Peyer's patch (tissue), 4 donors: ENCODE results near the gene MATK. TPM values are rescaled to one million over a fixed set of nuclear protein-coding genes. Genes with fewer than 3 reads are reported as not detected.
"Not testable (repeated sequence)": the region's sequence is repeated elsewhere in the genome, so short reads cannot be mapped to it uniquely, and the experiment has no call there.

ENCODE experiments used
- DNase-seq, 3 donors: peaks; one replicate each; pipeline ENCODE4 v3.0.0-alpha.2; 2017 to 2019
- H3K27ac ChIP-seq, 4 donors: fragments of 200-600 bp; sonication (generic); one replicate each; pipeline ENCODE4 v1.5.1; 2016 to 2019
- H3K27me3 ChIP-seq, 2 donors: fragments of 200-600 bp; sonication (generic); one replicate each; pipeline ENCODE4 v1.5.1; 2019
- H3K36me3 ChIP-seq, 3 donors: fragments of 200-600 bp; sonication (generic); one replicate each; pipeline ENCODE4 v1.5.1; 2016 to 2019
- H3K4me1 ChIP-seq, 4 donors: fragments of 200-600 bp; sonication (generic); one replicate each; pipeline ENCODE4 v1.5.1; 2016 to 2019
- H3K4me3 ChIP-seq, 4 donors: fragments of 200-600 bp; sonication (generic); 1 replicate in 3 of 4; 2 replicates in 1 of 4; pipeline ENCODE4 v1.5.1; 2016 to 2019; ENCODE audit warnings: mild to moderate bottlenecking in 1 of 4
- H3K9me3 ChIP-seq, 4 donors: fragments of 200-600 bp; sonication (generic); one replicate each; pipeline ENCODE4 v1.5.1; 2016 to 2019; ENCODE audit warnings: mild to moderate bottlenecking in 1 of 4
- CTCF ChIP-seq, 6 experiments: fragments of 450-650 bp in 4 of 6; fragments of 200-600 bp in 2 of 6; sonication (generic) in 1 of 6; IDR thresholded peaks; one replicate each; pipeline ENCODE4 v1.5.1; 2017 to 2019; ENCODE audit warnings: antibody characterized with exemption in 6 of 6, mild to moderate bottlenecking in 3 of 6, moderate library complexity in 1 of 6
- POLR2A ChIP-seq, 2 donors: fragments of 450-650 bp; IDR thresholded peaks; one replicate each; pipeline ENCODE4 v1.5.1; 2017; ENCODE audit warnings: antibody characterized with exemption in 2 of 2, mild to moderate bottlenecking in 2 of 2, moderate library complexity in 2 of 2
- total RNA-seq, 4 donors: library from RNA; depleted of rRNA; stranded (reverse); fragments of >200 nt; gene quantifications; one replicate each; pipeline ENCODE4 v1.1.0, GENCODE V29; 2016

The MATK gene
- total RNA-seq, 4 donors from 2014 or later: 2.5 to 13.1 (median 5.6) TPM

- peaks cover 0 to 48% (median 0%) of the 10 kb centered on the region in 3 donors for H3K36me3 ChIP-seq
- H3K4me1 ChIP-seq: peaks cover 0 to 37% (median 25%) of the 10 kb centered on the region in 4 donors
- H3K27ac ChIP-seq: peak within 1 kb of the TSS; percentile 94 to 100 (median 96)
- peak; percentile 71 to 91 (median 74) for TF ChIP-seq CTCF (IDR thresholded peaks at IDR 0.05)
- peak; percentile 74 to 78 for TF ChIP-seq POLR2A (IDR thresholded peaks at IDR 0.05)
- no peaks in the 10 kb centered on the region for H3K9me3 ChIP-seq
- H3K27me3 ChIP-seq: no peaks in the 10 kb centered on the region
- peak; percentile 92 to 97 (median 97) for DNase-seq
- H3K4me3 ChIP-seq: peak within 1 kb of the TSS; percentile 72 to 93 (median 90)
Observed at GRCh38 chr19:3761382-3762129, 24.6 kb downstream of the MATK start, which contains the start of gene APBA3. TSS of gene APBA3 (minus strand) at chr19:3761692. CDS start at chr19:3760264, 1,428 bp downstream.

DNA sequence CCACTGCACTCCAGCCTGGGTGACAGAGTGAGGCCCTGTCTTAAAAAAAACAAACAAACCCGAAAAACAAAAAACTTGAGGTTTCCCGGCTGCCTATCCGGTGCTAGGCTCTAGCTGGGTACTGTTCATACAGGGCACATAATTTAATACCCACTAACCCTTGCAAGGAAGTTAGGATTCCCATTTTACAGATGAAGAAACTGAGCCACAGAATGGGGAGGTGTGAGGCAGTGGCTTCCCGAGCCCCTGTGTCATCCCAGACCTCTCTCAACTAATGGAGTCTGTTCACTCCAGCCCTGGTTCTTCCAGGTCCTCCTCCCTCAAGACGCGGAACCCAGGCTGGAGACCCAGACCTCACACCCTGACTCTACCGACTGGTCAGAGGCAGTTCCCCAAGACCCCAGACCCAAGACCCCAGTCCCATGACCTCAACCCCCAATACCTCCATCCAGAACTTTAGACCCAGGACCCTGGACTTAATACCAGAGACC lies 25.3 kb downstream of the MATK start:
- DNase-seq: no peak
- peak overlapping the region; percentile 68 to 93 (median 90) for H3K4me3 ChIP-seq
- no peaks in the 10 kb centered on the region for H3K27me3 ChIP-seq
- H3K4me1 ChIP-seq: peaks cover 0 to 37% (median 25%) of the 10 kb centered on the region in 4 donors
- TF ChIP-seq POLR2A (IDR thresholded peaks at IDR 0.05) (no peak), CTCF (IDR thresholded peaks at IDR 0.05) (no peak)
- peaks cover 0 to 42% (median 0%) of the 10 kb centered on the region in 3 donors for H3K36me3 ChIP-seq
- no peaks in the 10 kb centered on the region for H3K9me3 ChIP-seq
- peak overlapping the region; percentile 77 to 100 (median 96) for H3K27ac ChIP-seq

DNA sequence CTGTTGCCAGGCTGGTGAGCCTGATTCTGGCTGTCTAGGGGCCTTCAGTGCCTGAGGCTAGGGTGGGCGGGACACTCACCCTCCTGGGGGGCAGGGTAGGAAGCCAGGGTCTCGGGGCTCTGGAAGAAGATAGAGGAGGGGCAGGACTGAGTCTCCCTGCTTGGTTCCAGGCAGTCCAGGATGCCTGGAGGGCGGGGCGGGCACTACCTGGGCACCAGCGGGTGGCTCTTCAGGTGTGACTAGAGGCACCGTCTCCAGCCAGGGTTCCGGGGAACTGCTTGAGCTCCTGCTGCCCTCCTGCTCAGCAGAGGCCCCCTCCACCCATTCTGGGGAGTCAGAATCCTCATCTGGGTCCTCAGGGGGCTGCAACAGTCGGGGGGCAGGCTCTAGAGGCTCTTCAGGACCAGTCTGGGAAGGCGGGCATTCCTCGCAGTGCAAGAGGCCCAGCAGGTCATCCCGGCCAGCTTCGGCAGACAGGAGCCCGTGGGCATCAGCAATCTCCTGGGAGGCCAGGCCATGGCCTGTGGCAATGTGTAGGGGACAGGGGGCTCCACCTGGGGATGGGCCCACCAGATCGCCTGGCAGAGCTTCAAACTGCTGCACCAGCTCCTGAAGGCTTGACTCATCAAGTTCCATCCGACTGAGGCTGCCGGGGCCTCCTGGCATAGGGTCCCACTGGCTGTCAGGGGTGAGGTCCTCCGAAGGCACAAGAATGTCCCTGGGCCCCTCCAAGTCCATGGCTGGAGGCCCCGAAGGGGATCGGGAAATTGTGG lies 26.5 kb downstream of the MATK start:
- H3K27me3 ChIP-seq: no peaks in the 10 kb centered on the region
- H3K4me1 ChIP-seq: peaks cover 0 to 37% (median 25%) of the 10 kb centered on the region in 4 donors
- H3K27ac ChIP-seq: no peak overlapping the region
- H3K9me3 ChIP-seq: no peaks in the 10 kb centered on the region
- H3K4me3 ChIP-seq: no peak overlapping the region
- DNase-seq: no peak
- peaks cover 0 to 31% (median 0%) of the 10 kb centered on the region in 3 donors for H3K36me3 ChIP-seq
- TF ChIP-seq POLR2A (IDR thresholded peaks at IDR 0.05) (no peak), CTCF (IDR thresholded peaks at IDR 0.05) (no peak)

- peaks cover 0 to 41% (median 0%) of the 10 kb centered on the region in 3 donors for H3K36me3 ChIP-seq
- not testable (repeated sequence) for H3K27me3 ChIP-seq, H3K27ac ChIP-seq, H3K4me3 ChIP-seq, DNase-seq, H3K9me3 ChIP-seq
- H3K4me1 ChIP-seq: peaks cover 0 to 30% (median 20%) of the 10 kb centered on the region in 4 donors
Observed at GRCh38 chr19:3758297-3758696, 27.9 kb downstream of the MATK start.

- H3K4me3 ChIP-seq, H3K27ac ChIP-seq, H3K27me3 ChIP-seq, H3K9me3 ChIP-seq, DNase-seq: not testable (repeated sequence)
- Histone ChIP-seq H3K4me1 (peaks cover 0 to 27% (median 17%) of the 10 kb centered on the region in 4 donors), H3K36me3 (peaks cover 0 to 47% (median 0%) of the 10 kb centered on the region in 3 donors)
Observed at GRCh38 chr19:3757705-3758104, 28.5 kb downstream of the MATK start.

GRCh38 chr19:3753631-3754410 lies 32.4 kb downstream of the MATK start:
- Histone ChIP-seq H3K4me1 (peaks cover 0 to 2% (median 0%) of the 10 kb centered on the region in 4 donors), H3K4me3 (no peak overlapping the region), H3K36me3 (peaks cover 0 to 74% (median 0%) of the 10 kb centered on the region in 3 donors), H3K9me3 (no peaks in the 10 kb centered on the region), H3K27ac (no peak overlapping the region), H3K27me3 (no peaks in the 10 kb centered on the region)
- DNase-seq: no peak
- TF ChIP-seq CTCF (IDR thresholded peaks at IDR 0.05): no peak
- no peak for TF ChIP-seq POLR2A (IDR thresholded peaks at IDR 0.05)
